ENCODE results near the gene DYNLT2B.
"Not testable (repeated sequence)": the region's sequence is repeated elsewhere in the genome, so short reads cannot be mapped to it uniquely, and the experiment has no call there.

DYNLT2B gene

GRCh38 chr3:196268284-196269163 is 49.5 kb downstream of the DYNLT2B start:
- peak; percentile 41 to 45 for ATAC-seq

GRCh38 chr3:196263819-196264218 is 54.2 kb downstream of the DYNLT2B start:
- ATAC-seq: no peak

GRCh38 chr3:196260784-196261183 is 57.3 kb downstream of the DYNLT2B start:
- no peak for ATAC-seq

GRCh38 chr3:196255776-196256175 is 62.3 kb downstream of the DYNLT2B start:
- ATAC-seq: no peak

GRCh38 chr3:196254376-196255283 is 63.4 kb downstream of the DYNLT2B start:
- ATAC-seq: no peak

GRCh38 chr3:196251918-196252317 is 66.1 kb downstream of the DYNLT2B start:
- ATAC-seq: no peak

GRCh38 chr3:196246612-196247308 is 71.3 kb downstream of the DYNLT2B start:
- no peak for ATAC-seq

GRCh38 chr3:196244166-196244565 is 73.9 kb downstream of the DYNLT2B start:
- ATAC-seq: not testable (repeated sequence)

- ATAC-seq: no peak
Measured at GRCh38 chr3:196241704-196242103, 76.3 kb downstream of the DYNLT2B start.
